ENCODE results near the gene ADCYAP1.

The ADCYAP1 gene

GRCh38 chr18:944440-944839, 39.8 kb downstream of the ADCYAP1 start:
- H3K27me3 ChIP-seq (ENCODE audit: insufficient read depth, low read length), result no peaks in the 10 kb centered on the region
- H3K4me1 ChIP-seq (ENCODE audit: insufficient read depth, low read length), result peaks cover 11% of the 10 kb centered on the region
- no peaks in the 10 kb centered on the region for H3K36me3 ChIP-seq (ENCODE audit: insufficient read depth, low read depth, low read length)
- H3K9ac ChIP-seq (ENCODE audit: low read depth, low read length), result no peak overlapping the region
- H3K27ac ChIP-seq (ENCODE audit: low read length), result no peak overlapping the region
- no peak overlapping the region for H3K4me3 ChIP-seq (ENCODE audit: low read length)
- no peaks in the 10 kb centered on the region for H3K9me3 ChIP-seq (ENCODE audit: insufficient read depth, low read depth, low read length)

- Histone ChIP-seq H3K9me3 (ENCODE audit: insufficient read depth, low read depth, low read length) (no peaks in the 10 kb centered on the region), H3K27me3 (ENCODE audit: insufficient read depth, low read length) (no peaks in the 10 kb centered on the region), H3K4me3 (ENCODE audit: low read length) (no peak overlapping the region), H3K27ac (ENCODE audit: low read length) (no peak overlapping the region), H3K4me1 (ENCODE audit: insufficient read depth, low read length) (no peaks in the 10 kb centered on the region), H3K9ac (ENCODE audit: low read depth, low read length) (no peak overlapping the region), H3K36me3 (ENCODE audit: insufficient read depth, low read depth, low read length) (no peaks in the 10 kb centered on the region)
Observed at GRCh38 chr18:949724-950631, 45.3 kb downstream of the ADCYAP1 start.

GRCh38 chr18:950882-951495, 46.3 kb downstream of the ADCYAP1 start:
- H3K4me1 ChIP-seq (ENCODE audit: insufficient read depth, low read length), result peaks cover 6% of the 10 kb centered on the region; the same call in 1 of the 2 replicates
- H3K36me3 ChIP-seq (ENCODE audit: insufficient read depth, low read depth, low read length), result no peaks in the 10 kb centered on the region
- no peak overlapping the region for H3K4me3 ChIP-seq (ENCODE audit: low read length)
- no peak overlapping the region for H3K9ac ChIP-seq (ENCODE audit: low read depth, low read length)
- H3K9me3 ChIP-seq (ENCODE audit: insufficient read depth, low read depth, low read length), result no peaks in the 10 kb centered on the region
- no peak overlapping the region for H3K27ac ChIP-seq (ENCODE audit: low read length)
- no peaks in the 10 kb centered on the region for H3K27me3 ChIP-seq (ENCODE audit: insufficient read depth, low read length)

GRCh38 chr18:955384-956066, 50.9 kb downstream of the ADCYAP1 start:
- no peak overlapping the region for H3K27ac ChIP-seq (ENCODE audit: low read length)
- no peak overlapping the region for H3K4me3 ChIP-seq (ENCODE audit: low read length)
- H3K36me3 ChIP-seq (ENCODE audit: insufficient read depth, low read depth, low read length), result no peaks in the 10 kb centered on the region
- H3K9ac ChIP-seq (ENCODE audit: low read depth, low read length), result no peak overlapping the region
- no peaks in the 10 kb centered on the region for H3K9me3 ChIP-seq (ENCODE audit: insufficient read depth, low read depth, low read length)
- no peaks in the 10 kb centered on the region for H3K27me3 ChIP-seq (ENCODE audit: insufficient read depth, low read length)
- H3K4me1 ChIP-seq (ENCODE audit: insufficient read depth, low read length), result peaks cover 6% of the 10 kb centered on the region; the same call in 1 of the 2 replicates

GRCh38 chr18:957829-958228, 53.2 kb downstream of the ADCYAP1 start:
- no peaks in the 10 kb centered on the region for H3K36me3 ChIP-seq (ENCODE audit: insufficient read depth, low read depth, low read length)
- H3K4me1 ChIP-seq (ENCODE audit: insufficient read depth, low read length), result peaks cover 6% of the 10 kb centered on the region; the same call in 1 of the 2 replicates
- no peaks in the 10 kb centered on the region for H3K27me3 ChIP-seq (ENCODE audit: insufficient read depth, low read length)
- H3K9ac ChIP-seq (ENCODE audit: low read depth, low read length), result no peak overlapping the region
- no peak overlapping the region for H3K4me3 ChIP-seq (ENCODE audit: low read length)
- no peak overlapping the region for H3K27ac ChIP-seq (ENCODE audit: low read length)
- no peaks in the 10 kb centered on the region for H3K9me3 ChIP-seq (ENCODE audit: insufficient read depth, low read depth, low read length)

- H3K4me3 ChIP-seq (ENCODE audit: low read length), result no peak overlapping the region
- no peak overlapping the region for H3K9ac ChIP-seq (ENCODE audit: low read depth, low read length)
- peaks cover 6% of the 10 kb centered on the region; the same call in 1 of the 2 replicates for H3K4me1 ChIP-seq (ENCODE audit: insufficient read depth, low read length)
- H3K27me3 ChIP-seq (ENCODE audit: insufficient read depth, low read length), result no peaks in the 10 kb centered on the region
- H3K36me3 ChIP-seq (ENCODE audit: insufficient read depth, low read depth, low read length), result no peaks in the 10 kb centered on the region
- H3K27ac ChIP-seq (ENCODE audit: low read length), result no peak overlapping the region
- no peaks in the 10 kb centered on the region for H3K9me3 ChIP-seq (ENCODE audit: insufficient read depth, low read depth, low read length)
Observed at GRCh38 chr18:959854-960253, 55.2 kb downstream of the ADCYAP1 start.

Data from iPS-20b (cell line).